GM19193 (cell line): ENCODE results near the gene HOXA11.

Experiments
- POLR2A ChIP-seq: IDR thresholded peaks from 4 replicates; pipeline ENCODE4 v1.6.1; 2011; ENCODE audit not compliant: insufficient read depth, insufficient read length; ENCODE audit errors: extremely low read depth

Gene HOXA11

DNA sequence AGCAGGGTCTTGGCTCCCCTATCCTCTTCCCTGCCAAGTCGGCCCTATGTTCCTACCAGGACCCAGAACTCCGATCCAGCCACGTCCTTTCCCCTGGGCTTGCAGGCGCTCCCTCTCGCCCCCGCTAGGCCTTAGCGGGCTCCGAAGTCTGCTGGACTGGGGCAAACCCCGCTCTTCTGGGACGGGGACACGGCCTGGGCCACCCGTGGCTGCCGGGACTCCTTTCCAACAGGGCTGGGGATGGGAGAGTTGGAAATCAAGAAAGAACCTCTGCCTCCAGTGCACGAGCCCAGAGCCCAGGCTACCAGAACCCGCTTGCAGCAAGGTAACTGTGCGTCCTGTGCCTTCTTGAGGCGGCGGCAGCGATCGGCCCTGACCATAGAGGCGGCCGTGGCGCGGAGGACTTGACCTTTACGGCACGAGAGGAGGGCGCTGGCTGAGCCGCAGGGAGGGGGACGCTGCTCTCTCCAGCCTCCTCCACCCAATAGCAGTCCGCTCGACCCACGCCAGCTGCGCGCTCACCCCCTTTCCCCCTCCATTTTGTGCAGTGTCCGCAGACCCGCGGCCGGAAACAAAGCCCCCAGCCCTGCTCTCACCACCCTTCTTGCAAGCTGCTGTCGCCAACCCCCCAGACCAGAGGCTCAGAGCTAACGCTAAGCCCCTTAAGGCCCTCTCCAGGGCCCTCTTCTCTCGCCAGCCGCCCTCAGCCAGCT, 7.0 kb upstream of the HOXA11 start:
- no peak for TF ChIP-seq POLR2A

GRCh38 chr7:27191161-27191731, 6.2 kb upstream of the HOXA11 start:
- TF ChIP-seq POLR2A = no peak

GRCh38 chr7:27189997-27190748, 5.1 kb upstream of the HOXA11 start:
- TF ChIP-seq POLR2A = no peak

GRCh38 chr7:27189295-27189996, 4.4 kb upstream of the HOXA11 start:
- TF ChIP-seq POLR2A = no peak

DNA sequence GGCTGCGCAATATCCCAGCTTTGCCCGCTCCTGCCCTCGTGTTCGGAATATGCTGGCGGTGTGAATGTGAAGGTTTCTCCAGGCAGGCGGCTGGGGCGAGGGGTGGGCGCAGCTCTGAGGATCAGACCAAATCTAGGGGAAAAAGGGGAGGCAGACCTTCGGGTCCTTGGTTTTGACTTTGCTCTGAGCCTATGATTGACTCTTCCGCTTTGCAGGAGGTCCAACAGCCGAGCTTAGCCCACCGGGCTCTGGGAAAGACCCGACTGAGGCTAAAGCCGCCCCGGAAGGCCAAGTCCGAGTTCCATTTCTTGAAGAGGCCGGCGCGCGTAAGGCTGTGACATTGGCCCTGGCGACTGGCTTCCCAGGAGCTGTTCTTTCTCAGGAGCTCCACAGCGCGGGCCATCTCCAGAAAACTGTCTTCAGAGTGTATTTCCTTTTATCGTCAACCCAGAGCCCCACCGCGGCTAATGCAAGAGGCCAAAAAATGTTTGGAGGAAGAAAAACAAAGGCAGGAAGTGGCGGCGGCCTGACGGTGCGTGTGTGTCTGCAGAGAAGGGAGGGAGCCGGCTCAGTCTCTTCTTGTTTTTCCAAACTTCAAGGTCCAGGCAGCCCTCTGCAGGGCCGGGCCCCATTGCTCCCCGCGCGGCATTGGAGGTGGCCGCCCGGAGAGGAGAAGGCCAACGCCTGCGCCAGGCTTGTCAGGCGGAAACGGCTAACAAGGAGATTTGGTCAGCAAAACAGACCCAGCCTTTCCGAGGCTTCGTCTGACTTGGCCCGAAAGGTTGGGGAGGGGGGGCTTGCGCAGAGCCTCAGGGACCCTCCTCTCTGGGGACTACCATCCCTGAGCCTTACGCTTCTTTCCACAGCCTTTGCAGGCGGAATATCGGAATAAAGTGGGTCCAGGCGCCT, 3.6 kb upstream of the HOXA11 start:
- TF ChIP-seq POLR2A = no peak

GRCh38 chr7:27187475-27188385, 2.7 kb upstream of the HOXA11 start:
- TF ChIP-seq POLR2A = no peak

DNA sequence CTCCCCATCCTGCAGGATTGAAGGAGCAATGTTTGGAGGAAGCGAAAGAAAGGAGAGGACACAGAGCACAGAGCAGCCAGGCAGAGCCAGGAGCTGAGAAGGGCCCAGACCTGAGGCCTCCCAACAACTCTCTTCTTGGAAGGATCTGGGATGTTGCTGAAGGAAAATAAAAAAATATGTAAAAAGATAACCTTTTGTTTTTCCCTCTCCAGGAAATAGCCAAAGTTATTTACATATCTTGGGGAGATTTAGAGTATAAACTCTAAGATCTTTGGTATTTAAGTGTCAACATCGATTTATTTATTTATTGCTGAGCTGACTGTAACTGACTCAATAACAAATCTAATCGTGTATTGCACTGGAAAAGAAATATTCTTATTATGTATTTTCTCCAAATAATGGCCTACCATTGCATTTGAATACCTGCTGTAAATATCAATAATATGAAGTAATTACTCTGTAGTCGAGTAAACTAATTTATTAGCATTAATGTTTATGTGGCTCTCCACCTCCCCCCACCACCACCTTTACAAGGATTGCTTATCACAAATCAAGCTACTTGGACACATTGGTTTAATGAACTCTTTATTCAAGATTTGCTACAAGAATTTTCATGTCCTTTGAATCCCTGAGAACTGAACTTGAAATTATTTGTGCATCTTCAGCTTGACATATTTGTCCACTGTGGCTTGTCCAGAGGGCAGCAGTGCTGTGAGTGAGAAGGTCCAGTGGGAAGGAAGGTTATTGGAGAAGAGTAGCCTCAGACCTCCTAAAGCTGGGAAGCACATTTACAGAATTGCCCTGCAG, 1.8 kb upstream of the HOXA11 start:
- no peak for TF ChIP-seq POLR2A

- no peak for TF ChIP-seq POLR2A
These were observed 1.0 kb upstream of the HOXA11 start for GRCh38 chr7:27185854-27186667.

GRCh38 chr7:27184337-27185012, 557 bp downstream of the HOXA11 start:
- TF ChIP-seq POLR2A = no peak

DNA sequence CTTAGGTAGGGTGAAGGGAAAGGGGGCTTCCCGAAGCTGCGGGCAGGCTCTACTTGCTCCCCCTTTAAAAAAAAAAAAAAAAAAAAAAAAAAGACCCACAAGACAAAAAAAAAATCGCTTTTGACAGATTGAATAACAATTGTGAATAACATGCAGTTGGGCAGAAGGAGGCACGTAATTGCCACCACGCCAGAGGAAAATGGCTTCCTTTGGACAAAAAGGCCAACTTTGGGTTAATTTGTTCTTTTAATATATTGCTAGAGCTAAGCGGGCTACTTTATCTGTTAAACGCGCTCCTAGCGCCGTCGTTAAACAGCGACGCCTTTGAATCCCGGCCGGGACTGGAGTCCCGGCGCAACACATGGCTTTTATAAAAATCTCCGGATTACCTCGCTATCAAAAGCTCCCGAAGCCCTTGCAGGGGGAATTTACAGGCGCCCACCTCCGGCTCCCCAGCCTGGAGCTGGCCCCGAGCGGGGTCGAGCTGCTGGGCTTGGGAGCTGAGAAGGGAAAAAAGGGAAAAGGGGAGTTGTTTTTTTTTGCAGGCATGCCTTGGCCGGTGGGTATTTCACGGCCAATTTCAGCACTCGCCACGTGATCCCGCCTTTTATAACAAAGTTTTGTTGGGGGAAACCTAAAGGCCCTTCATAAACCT, 1.2 kb downstream of the HOXA11 start:
- no peak for TF ChIP-seq POLR2A
